ENCODE measurements around the gene AASDHPPT.
A peak's percentile ranks its signal among the peaks of the same experiment; 100 is the strongest.
"Not testable (repeated sequence)": the region's sequence is repeated elsewhere in the genome, so short reads cannot be mapped to it uniquely, and the experiment has no call there.

The AASDHPPT gene

DNA sequence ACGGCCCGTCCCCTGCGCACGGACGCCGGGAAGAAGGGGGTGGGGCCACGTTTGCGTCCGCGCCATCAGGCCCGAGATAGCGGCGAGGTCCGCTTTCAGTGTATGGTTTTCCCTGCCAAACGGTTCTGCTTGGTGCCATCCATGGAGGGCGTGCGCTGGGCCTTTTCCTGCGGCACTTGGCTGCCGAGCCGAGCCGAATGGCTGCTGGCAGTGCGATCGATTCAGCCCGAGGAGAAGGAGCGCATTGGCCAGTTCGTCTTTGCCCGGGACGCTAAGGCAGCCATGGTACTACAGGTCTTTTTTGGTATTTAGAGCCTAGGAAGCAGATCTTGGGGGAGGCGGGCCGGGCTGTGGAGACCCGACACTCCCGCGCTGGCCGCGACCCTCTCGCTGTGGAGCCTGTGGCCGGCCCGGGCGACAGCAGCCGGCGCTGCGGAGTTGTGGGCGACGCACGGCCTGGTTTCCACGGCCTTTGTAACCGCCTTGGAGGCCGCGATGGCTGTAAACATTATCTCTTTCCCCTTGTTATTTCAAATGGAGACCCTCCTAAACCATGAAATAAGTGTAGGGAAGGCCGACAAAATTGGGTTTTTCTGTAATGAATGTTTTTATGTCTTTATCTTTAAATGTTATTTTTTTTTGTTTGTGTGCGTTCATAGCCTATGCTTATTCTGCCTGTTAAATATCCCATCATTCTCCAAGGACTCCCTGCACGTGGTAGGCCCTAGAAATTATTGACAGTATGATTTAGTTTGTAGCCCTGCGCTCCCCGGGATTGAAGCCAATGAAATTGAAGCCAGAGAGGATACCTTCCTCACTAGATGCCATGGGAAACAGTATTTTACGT is at the start of gene AASDHPPT:
Gene AASDHPPT (plus strand): TSS at position 54 of the 847 bp plus-strand sequence. CDS start 49 bp downstream, at position 103.
- DNase-seq (ENCODE audit: low read depth in 2 of 2) = peak in 1 of 2 donors; percentile 20

DNA sequence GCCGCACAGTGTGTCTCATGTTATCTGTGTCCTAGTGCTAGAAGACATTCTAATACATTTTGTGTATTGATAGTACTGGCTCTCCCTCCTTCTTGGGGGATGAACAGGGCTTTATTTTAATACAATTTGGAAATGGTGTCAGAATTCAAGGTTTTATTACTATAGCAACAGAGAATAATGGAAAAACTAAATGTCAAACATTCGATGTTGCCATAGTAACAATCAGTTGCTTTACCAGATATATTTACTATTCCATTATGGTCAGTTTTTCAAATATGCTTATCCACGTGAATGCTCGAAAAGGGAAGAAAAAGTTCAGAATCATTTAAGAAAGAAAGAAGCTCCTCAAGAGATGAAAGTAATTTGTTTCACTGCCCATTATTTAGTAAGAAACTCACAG is 46.9 kb upstream of the AASDHPPT start:
- DNase-seq (ENCODE audit: low read depth in 2 of 2) = no peak

DNA sequence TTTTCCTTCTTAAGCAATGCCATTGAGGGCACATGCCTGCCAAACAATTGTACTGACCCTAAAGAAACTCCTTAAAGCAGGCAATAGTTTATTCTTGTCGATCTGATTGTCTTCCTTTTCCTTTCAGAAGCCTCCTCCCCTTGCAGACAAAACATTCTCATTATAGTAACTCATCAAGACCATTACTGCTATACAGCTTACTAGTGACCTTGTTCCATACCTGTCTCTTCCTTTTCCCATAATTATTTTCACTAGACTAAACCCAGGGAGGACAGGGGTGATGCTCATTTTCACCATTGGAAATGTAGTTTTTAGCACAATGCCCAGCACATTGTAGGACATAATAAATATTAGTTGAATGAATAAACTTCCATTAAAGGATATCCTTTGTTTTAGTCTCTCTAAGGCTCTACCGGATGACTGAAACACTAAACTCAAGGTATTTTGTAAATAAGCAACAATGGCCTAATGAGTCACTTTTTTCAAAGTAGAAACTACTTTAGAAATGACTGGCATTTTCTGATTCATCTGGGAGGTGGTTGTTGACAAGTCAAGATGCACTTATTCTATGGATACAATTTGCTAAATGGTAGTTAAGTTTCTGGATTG is 46.2 kb upstream of the AASDHPPT start:
- no peak for DNase-seq (ENCODE audit: low read depth in 2 of 2)

GRCh38 chr11:106031936-106032335 is 45.5 kb upstream of the AASDHPPT start:
- DNase-seq (ENCODE audit: low read depth in 2 of 2) = no peak

- no peak for DNase-seq (ENCODE audit: low read depth in 2 of 2)
Observed at GRCh38 chr11:106032861-106033260, 44.6 kb upstream of the AASDHPPT start.

GRCh38 chr11:106043540-106043939 is 33.9 kb upstream of the AASDHPPT start:
- DNase-seq (ENCODE audit: low read depth in 2 of 2) = no peak

GRCh38 chr11:106047631-106048030 is 29.8 kb upstream of the AASDHPPT start:
- no peak for DNase-seq (ENCODE audit: low read depth in 2 of 2)

- DNase-seq (ENCODE audit: low read depth in 2 of 2) = no peak
Observed at GRCh38 chr11:106049727-106050476, 27.6 kb upstream of the AASDHPPT start.

DNA sequence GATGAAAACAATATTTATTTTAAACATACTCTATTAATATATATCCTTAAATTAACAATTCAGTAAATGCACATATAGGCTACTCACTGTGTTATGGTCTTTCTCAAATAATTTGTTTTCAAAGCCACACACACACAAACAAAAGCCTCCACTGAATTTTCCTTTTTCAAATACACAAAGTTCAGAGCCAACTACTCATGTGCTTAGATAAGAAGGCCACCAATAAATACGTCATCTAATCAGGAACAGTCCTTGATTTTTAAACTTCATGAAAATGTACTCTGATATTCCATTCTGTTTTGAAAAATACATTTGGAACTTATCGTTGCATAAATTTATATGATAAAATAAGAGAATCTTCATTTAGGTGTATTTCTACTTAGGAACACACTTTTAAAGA is 26.4 kb upstream of the AASDHPPT start:
- DNase-seq (ENCODE audit: low read depth in 2 of 2) = no peak

DNA sequence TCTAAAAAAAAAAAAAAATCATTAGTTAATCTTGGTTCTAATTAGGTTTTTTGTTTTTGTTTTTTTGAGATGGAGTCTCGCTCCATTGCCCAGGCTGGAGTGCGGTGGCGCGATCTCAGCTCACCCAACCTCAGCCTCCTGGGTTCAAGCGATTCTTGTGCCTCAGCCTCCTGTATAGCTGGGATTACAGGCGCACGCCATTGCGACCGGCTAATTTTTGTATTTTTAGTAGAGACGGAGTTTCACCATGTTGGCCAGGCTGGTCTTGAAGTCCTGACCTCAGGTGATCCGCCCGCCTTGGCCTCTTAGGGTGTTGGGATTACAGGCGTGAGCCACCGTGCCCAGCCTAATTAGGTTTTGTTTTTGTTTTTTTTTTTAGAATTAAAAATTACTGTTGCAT is 19.1 kb upstream of the AASDHPPT start:
- DNase-seq (ENCODE audit: low read depth in 2 of 2) = not testable (repeated sequence)

DNA sequence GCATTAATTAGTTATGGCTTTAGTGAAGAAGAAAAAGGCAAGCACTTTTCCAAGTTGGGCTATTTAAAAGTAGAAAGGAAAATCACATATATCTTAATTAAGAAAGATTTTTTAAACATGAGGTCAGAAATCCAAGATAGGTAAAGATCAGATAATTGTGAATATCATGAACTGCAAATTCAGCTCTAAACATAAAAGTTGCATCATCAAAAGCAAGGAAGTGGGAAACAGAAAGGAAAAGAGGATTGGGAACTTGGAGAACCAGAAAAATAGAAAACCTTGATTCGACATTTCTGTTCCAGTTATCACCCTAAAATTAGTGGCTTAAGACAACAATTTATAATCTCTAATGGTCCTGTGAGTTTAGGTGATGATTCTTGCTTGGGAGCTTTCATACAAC is 17.8 kb upstream of the AASDHPPT start:
- DNase-seq (ENCODE audit: low read depth in 2 of 2) = no peak

DNA sequence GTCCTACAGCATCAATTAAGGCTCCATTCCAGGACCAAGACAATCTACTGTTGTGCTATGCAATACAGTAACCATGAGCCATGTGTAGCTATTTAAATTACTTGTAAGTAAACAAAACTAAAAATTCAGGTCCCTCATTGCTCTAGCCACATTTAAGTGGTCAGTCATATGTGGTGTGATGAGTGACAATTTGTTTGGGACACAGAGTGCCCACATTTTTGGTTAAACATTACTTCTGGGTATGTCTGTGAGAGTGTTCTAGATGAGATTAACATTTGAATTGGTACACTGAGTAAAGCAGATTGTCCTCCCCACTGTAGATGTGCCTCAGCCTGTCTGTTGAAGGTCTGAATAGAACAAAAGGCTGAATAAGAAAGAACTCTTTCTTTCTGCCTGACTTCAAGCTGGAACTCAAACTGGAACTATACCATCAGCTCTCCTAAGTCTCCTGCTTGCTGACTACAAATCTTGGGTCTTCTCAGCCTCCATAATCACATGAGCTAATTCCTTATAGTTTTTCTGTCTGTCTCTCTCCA is 16.1 kb upstream of the AASDHPPT start:
- no peak for DNase-seq (ENCODE audit: low read depth in 2 of 2)

DNA sequence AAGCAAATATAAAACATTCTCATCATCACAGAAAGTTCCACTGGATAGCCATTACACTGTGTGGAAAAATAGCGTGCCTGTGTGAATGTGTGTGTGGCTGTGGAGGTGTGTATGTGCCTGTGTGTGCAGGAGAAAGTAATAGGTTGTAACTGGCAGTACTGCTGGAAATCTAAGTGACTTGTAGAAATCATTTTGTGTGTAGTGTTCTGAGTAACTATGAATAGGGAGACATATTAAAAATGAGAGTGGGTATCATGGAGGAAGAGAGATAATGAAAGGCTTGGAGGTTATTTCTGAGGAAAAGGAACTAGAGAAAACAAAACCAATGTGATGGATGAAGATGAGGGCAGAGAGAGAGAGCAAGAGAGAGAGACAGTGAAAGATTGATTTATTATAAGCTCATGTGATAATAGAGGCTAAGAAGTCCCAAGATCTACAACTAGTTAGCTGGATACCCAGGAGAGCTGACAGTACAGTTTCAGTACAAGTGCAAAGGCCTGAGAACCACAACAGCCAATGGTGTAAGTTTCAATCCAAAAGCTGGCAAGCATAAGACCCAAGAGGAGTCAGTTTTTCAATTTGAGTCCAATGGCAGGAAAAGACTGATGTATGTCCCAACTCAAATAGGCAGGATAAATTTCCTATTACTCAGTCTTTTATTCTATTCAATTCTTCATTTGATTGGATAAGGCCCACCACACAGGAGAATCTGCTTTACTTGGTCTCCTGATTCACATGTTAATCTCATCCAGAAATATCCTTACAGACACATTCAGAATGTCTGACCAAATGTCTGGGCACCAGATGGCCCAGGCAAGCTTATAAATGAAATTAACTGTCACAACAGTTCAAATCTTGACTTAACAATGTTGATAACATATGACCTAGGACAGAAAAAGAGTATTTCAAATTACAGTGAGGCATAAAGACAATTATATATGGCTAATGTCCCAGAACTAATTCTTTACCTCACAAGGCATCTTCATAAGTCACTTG is 15.2 kb upstream of the AASDHPPT start:
- no peak for DNase-seq (ENCODE audit: low read depth in 2 of 2)

GRCh38 chr11:106063009-106063408 is 14.5 kb upstream of the AASDHPPT start:
- DNase-seq (ENCODE audit: low read depth in 2 of 2) = no peak

- no peak for DNase-seq (ENCODE audit: low read depth in 2 of 2)
Observed at GRCh38 chr11:106070606-106071005, 6.9 kb upstream of the AASDHPPT start.

GRCh38 chr11:106072804-106073203 is 4.7 kb upstream of the AASDHPPT start:
- no peak for DNase-seq (ENCODE audit: low read depth in 2 of 2)

- DNase-seq (ENCODE audit: low read depth in 2 of 2) = no peak
Observed at GRCh38 chr11:106076171-106076918, 1.1 kb upstream of the AASDHPPT start.

DNA sequence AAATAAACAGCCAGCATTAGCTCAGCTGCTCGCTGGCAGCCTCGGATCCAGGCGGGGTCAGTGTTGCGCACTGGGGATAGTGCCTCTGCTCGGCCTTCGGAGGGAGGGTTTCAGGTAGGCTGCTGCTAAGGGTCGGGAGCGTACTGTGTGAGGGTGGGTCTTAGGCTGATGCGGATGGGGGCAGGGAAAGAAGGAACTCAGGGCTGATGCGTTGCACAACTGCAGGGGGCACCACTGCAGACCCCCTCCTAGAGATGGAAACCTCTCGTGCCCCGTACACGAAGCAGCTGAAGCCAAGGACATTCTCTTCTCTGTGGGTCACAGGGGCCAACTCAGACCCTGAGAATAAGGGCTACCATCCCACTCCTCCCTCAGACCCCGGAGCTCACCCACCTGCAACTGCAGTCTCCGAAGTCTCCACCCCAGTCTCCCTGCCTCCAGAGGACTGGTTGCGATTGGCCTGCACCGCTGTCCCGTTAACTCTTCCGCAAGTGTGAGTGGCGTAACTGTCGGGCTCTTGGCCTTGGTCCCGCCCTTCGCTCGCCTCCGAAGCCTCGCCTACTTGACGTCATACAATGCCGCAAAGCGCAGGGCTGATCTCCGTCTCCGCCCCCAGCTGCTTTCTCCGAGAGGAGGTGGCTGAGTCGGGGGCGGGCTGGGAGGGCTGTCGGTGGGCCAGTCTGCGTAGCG is 398 bp upstream of the AASDHPPT start, which contains the start of gene KBTBD3:
Gene KBTBD3 (minus strand): TSS at position 429 of the 690 bp plus-strand sequence. CDS start 18,250 bp downstream, outside the sequence.
- DNase-seq (ENCODE audit: low read depth in 2 of 2) = peak; percentile 96 to 98

GRCh38 chr11:106082096-106082495 is 4.6 kb downstream of the AASDHPPT start:
- DNase-seq (ENCODE audit: low read depth in 2 of 2) = no peak

Measured in stimulated activated CD4-positive, alpha-beta T cell treated with anti-CD3 and anti-CD28 coated beads, Interleukin-15, amount 100 ng/mL, for 48 hours (primary cell).